Neural progenitor cell (in vitro differentiated cells): ENCODE measurements around the gene SLC4A1. TPM values are rescaled to one million over a fixed set of nuclear protein-coding genes. Genes with fewer than 3 reads are reported as not detected.

Source experiments
- DNase-seq: peaks from one replicate; pipeline ENCODE4 v3.0.0-alpha.2; 2016; ENCODE audit warnings: low spot score
- H2AFZ ChIP-seq: fragments of 200-600 bp; sonication (generic); replicated peaks from 2 replicates; pipeline ENCODE4 v1.6.1; 2016; ENCODE audit warnings: antibody characterized with exemption
- H3F3A ChIP-seq: fragments of 200-600 bp; sonication (generic); 2 replicates; pipeline ENCODE4 v1.6.1; 2016; ENCODE audit warnings: antibody characterized with exemption, low read depth
- H3K27ac ChIP-seq: fragments of 200-600 bp; sonication (generic); 2 replicates; pipeline ENCODE4 v1.5.1; 2016; ENCODE audit warnings: mild to moderate bottlenecking
- H3K27me3 ChIP-seq: fragments of 200-600 bp; sonication (generic); 2 replicates; pipeline ENCODE4 v1.6.1; 2016; ENCODE audit warnings: mild to moderate bottlenecking, moderate library complexity
- H3K36me3 ChIP-seq: fragments of 200-600 bp; sonication (generic); 2 replicates; pipeline ENCODE4 v1.5.1; 2016
- H3K4me1 ChIP-seq: fragments of 200-600 bp; sonication (generic); 2 replicates; pipeline ENCODE4 v1.6.1; 2016; ENCODE audit warnings: mixed run types
- H3K4me2 ChIP-seq: fragments of 200-600 bp; sonication (generic); 2 replicates; pipeline ENCODE4 v1.6.1; 2016
- H3K4me3 ChIP-seq: fragments of 200-600 bp; sonication (generic); 2 replicates; pipeline ENCODE4 v1.5.1; 2016
- H3K79me2 ChIP-seq: fragments of 200-600 bp; sonication (generic); 2 replicates; pipeline ENCODE4 v1.6.1; 2016; ENCODE audit warnings: low read depth
- H3K9ac ChIP-seq: fragments of 200-600 bp; sonication (generic); 2 replicates; pipeline ENCODE4 v1.6.1; 2016
- H3K9me3 ChIP-seq: fragments of 200-600 bp; sonication (generic); 2 replicates; pipeline ENCODE4 v1.5.1; 2016; ENCODE audit warnings: low read depth
- H4K20me1 ChIP-seq: fragments of 200-600 bp; sonication (generic); 2 replicates; pipeline ENCODE4 v1.6.1; 2016; ENCODE audit warnings: low read depth
- H3K27ac Mint-ChIP-seq: 3 replicates; pipeline ENCODE4 v1.8.0; 2021; ENCODE audit warnings: mixed read lengths
- H3K27me3 Mint-ChIP-seq: 2 replicates; pipeline ENCODE4 v1.8.0; 2022; ENCODE audit warnings: low read depth, mild to moderate bottlenecking, inconsistent platforms, moderate library complexity, mixed read lengths; ENCODE audit not compliant: insufficient read depth
- H3K36me3 Mint-ChIP-seq: 3 replicates; pipeline ENCODE4 v1.8.0; 2021; ENCODE audit warnings: mixed read lengths
- H3K4me1 Mint-ChIP-seq: 3 replicates; pipeline ENCODE4 v1.8.0; 2021; ENCODE audit warnings: mixed read lengths
- H3K4me3 Mint-ChIP-seq: 3 replicates; pipeline ENCODE4 v1.8.0; 2021; ENCODE audit warnings: mild to moderate bottlenecking, moderate library complexity, mixed read lengths
- H3K9me3 Mint-ChIP-seq: 3 replicates; pipeline ENCODE4 v1.8.0; 2020; ENCODE audit warnings: mixed read lengths
- EZH2 ChIP-seq: fragments of 200-600 bp; sonication (generic); IDR thresholded peaks from 2 replicates; pipeline ENCODE4 v1.6.1; 2017; ENCODE audit warnings: antibody characterized with exemption, mild to moderate bottlenecking, moderate library complexity
- EZH2phosphoT487 ChIP-seq: fragments of 200-600 bp; sonication (generic); IDR thresholded peaks from 2 replicates; pipeline ENCODE4 v1.6.1; 2017; ENCODE audit warnings: antibody characterized with exemption
- total RNA-seq: library from RNA; depleted of rRNA; stranded (reverse); fragments of >200 nt; gene quantifications from 2 replicates; pipeline ENCODE4 v1.2.3, GENCODE V29; 2015; ENCODE audit warnings: low replicate concordance
- TF ChIP-seq, protein P1 (sequence below): fragments of 200-600 bp; sonication (generic); IDR thresholded peaks from 2 replicates; pipeline ENCODE4 v1.5.1; 2017; ENCODE audit warnings: antibody characterized with exemption, mild to moderate bottlenecking

The SLC4A1 gene
- total RNA-seq, 1 donor from 2014 or later, result not detected

DNA sequence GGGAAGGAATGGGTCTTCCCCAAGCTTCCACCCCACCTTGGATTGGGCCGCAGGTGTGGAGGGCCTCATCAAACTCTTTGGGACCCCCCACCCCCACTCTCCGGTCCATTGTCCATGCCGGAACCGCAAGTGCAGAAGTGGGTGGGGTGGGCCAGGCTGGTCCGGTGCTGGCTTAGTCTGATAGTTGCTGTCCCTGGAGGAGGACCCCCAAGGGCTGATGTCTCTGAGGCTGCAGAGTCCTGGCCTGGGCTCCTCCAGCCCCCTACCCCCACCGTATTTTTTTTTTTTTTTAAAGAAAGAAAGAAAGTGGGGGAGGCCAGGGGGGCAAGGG, 61.1 kb downstream of the SLC4A1 start:
- peaks cover 3% of the 10 kb centered on the region for H3K36me3 ChIP-seq
- no peaks in the 10 kb centered on the region for H3K27me3 ChIP-seq
- H3K4me3 Mint-ChIP-seq, result no peak overlapping the region
- peaks cover 40% of the 10 kb centered on the region for H3F3A ChIP-seq
- TF ChIP-seq EZH2phosphoT487 (no peak), EZH2 (no peak)
- TF ChIP-seq, protein P1, sequence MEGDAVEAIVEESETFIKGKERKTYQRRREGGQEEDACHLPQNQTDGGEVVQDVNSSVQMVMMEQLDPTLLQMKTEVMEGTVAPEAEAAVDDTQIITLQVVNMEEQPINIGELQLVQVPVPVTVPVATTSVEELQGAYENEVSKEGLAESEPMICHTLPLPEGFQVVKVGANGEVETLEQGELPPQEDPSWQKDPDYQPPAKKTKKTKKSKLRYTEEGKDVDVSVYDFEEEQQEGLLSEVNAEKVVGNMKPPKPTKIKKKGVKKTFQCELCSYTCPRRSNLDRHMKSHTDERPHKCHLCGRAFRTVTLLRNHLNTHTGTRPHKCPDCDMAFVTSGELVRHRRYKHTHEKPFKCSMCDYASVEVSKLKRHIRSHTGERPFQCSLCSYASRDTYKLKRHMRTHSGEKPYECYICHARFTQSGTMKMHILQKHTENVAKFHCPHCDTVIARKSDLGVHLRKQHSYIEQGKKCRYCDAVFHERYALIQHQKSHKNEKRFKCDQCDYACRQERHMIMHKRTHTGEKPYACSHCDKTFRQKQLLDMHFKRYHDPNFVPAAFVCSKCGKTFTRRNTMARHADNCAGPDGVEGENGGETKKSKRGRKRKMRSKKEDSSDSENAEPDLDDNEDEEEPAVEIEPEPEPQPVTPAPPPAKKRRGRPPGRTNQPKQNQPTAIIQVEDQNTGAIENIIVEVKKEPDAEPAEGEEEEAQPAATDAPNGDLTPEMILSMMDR, result no peak
- no peak overlapping the region for H2AFZ ChIP-seq
- DNase-seq, result no peak
- no peak overlapping the region for H3K27ac Mint-ChIP-seq
- H4K20me1 ChIP-seq, result peaks cover 24% of the 10 kb centered on the region
- no peaks in the 10 kb centered on the region for H3K79me2 ChIP-seq
- H3K4me1 Mint-ChIP-seq, result peaks cover 8% of the 10 kb centered on the region
- H3K36me3 Mint-ChIP-seq, result peaks cover 15% of the 10 kb centered on the region
- no peak overlapping the region for H3K27ac ChIP-seq
- no peak overlapping the region for H3K4me2 ChIP-seq
- no peak overlapping the region for H3K9ac ChIP-seq
- no peaks in the 10 kb centered on the region for H3K9me3 ChIP-seq
- H3K4me1 ChIP-seq, result no peaks in the 10 kb centered on the region
- no peak overlapping the region for H3K4me3 ChIP-seq
- no peaks in the 10 kb centered on the region for H3K9me3 Mint-ChIP-seq
- peaks cover 7% of the 10 kb centered on the region for H3K27me3 Mint-ChIP-seq

DNA sequence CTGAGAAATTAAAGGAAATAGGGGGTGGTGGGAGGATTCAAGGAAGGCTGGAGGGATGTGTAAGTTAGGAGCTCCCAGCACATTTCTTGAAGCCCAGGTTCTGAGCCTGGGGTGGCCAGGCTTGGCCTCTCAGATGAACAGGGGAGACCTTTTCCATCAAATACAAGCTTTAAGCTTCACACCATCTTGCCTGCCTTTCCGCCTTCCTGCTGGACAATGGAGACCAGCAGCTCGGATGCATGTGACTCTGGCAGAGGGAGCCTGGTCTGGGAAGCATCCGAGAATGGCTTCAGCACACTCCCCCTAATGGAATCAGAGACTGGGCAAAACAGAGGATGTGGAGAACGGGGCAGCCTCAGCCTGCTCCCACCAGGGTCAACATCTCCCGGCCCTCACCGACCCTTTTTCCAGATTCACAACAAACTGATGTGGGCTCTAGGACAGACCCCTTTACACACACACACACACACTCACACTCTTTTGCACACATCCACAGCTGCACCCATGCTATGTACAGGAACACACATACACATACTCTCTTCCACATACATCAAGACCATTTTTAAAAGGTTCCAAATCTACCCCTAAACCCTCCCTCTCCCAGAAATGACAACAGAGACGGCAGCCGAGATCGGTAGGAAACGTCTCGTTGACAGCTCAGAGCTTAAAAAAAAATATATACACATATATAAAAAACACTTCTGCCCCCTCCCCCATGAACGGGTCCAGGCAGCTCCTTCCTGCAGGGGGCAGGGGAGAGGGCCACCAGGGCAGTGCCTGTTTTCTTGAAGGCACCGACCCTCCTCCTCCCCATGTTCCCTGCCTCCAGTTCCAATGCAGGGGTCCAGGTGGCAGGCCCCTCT, 61.7 kb downstream of the SLC4A1 start:
- no peak overlapping the region for H3K4me2 ChIP-seq

DNA sequence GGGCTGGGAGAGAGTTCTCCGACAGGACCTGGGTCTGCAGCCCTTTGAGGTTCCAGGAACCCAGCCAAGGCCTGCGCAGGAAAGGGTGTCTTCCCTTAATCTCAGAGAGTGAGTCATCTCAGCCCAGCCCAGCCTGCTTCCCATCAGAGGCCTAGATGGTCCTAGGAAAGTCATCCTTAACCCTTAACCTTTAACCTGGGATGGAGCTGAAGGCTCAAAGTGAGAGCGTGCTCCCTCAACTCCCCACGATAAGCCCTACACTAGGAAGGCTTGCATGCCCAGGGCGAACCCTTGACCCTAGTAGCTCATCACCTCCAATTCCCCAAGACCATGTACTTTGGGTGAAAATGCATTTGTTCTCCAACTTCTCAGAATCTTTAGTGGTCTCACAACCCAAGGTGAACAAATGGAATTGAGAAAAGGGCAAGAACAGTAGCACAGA, 63.5 kb downstream of the SLC4A1 start:
- Mint-ChIP-seq H3K9me3 (no peaks in the 10 kb centered on the region), H3K36me3 (peaks cover 11% of the 10 kb centered on the region), H3K27me3 (peaks cover 10% of the 10 kb centered on the region), H3K27ac (no peak overlapping the region), H3K4me1 (peaks cover 13% of the 10 kb centered on the region), H3K4me3 (no peak overlapping the region)
- no peaks in the 10 kb centered on the region for H3K9me3 ChIP-seq
- H3K36me3 ChIP-seq, result peaks cover 3% of the 10 kb centered on the region
- no peak overlapping the region for H3K4me3 ChIP-seq
- H3F3A ChIP-seq, result peaks cover 43% of the 10 kb centered on the region
- no peak overlapping the region for H3K4me2 ChIP-seq
- H3K27ac ChIP-seq, result no peak overlapping the region
- H3K27me3 ChIP-seq, result no peaks in the 10 kb centered on the region
- no peaks in the 10 kb centered on the region for H3K4me1 ChIP-seq
- peaks cover 4% of the 10 kb centered on the region for H4K20me1 ChIP-seq
- TF ChIP-seq EZH2, result no peak
- H3K9ac ChIP-seq, result no peak overlapping the region
- no peaks in the 10 kb centered on the region for H3K79me2 ChIP-seq
- no peak for DNase-seq
- H2AFZ ChIP-seq, result no peak overlapping the region

More for the DNA sequence above, 61.7 kb downstream of the SLC4A1 start:
- no peak for DNase-seq
- Histone ChIP-seq H3K79me2 (no peaks in the 10 kb centered on the region), H2AFZ (no peak overlapping the region), H3K27me3 (no peaks in the 10 kb centered on the region), H3K36me3 (peaks cover 3% of the 10 kb centered on the region), H3K4me3 (no peak overlapping the region), H3K4me1 (no peaks in the 10 kb centered on the region), H3K9me3 (no peaks in the 10 kb centered on the region), H4K20me1 (peaks cover 19% of the 10 kb centered on the region), H3F3A (peaks cover 40% of the 10 kb centered on the region), H3K9ac (no peak overlapping the region), H3K27ac (no peak overlapping the region)
- Mint-ChIP-seq H3K9me3 (no peaks in the 10 kb centered on the region), H3K4me3 (no peak overlapping the region), H3K4me1 (peaks cover 9% of the 10 kb centered on the region), H3K36me3 (peaks cover 15% of the 10 kb centered on the region), H3K27ac (no peak overlapping the region), H3K27me3 (peaks cover 7% of the 10 kb centered on the region)
- no peak for TF ChIP-seq EZH2phosphoT487
- TF ChIP-seq EZH2, result no peak
- TF ChIP-seq, protein P1, result peak; percentile 12
